Right lobe of liver (tissue), 4 donors: ENCODE data around the gene PTPN9.

Source experiments
- CTCF ChIP-seq, 4 donors: fragments of 200-600 bp in 3 of 4; fragments of 450-650 bp in 1 of 4; IDR thresholded peaks; one replicate each; pipeline versions ENCODE4 v1.5.1 to v1.8.0; 2016 to 2022; ENCODE audit warnings: antibody characterized with exemption in 4 of 4, mild to moderate bottlenecking in 2 of 4
- POLR2A ChIP-seq: fragments of 450-650 bp; IDR thresholded peaks from one replicate; pipeline ENCODE4 v1.6.1; 2017; ENCODE audit warnings: antibody characterized with exemption, mild to moderate bottlenecking
- donor health status: DM: no; HTN: no; CAD: no.
- donor health status: DM: no; HTN: no; CAD: no.
- donor health status: DM: no; HTN: yes; CAD: no.

GRCh38 chr15:75456710-75457109 is 122.4 kb downstream of the PTPN9 start:
- TF ChIP-seq CTCF (IDR thresholded peaks at IDR 0.05) (no peak), POLR2A (no peak)
